Stimulated activated CD4-positive, alpha-beta T cell treated with anti-CD3 and anti-CD28 coated beads, TNF-alpha, amount 100 ng/mL, for 48 hours (primary cell): Measurements from ENCODE around the gene BROX.
"Not testable (repeated sequence)": the region's sequence is repeated elsewhere in the genome, so short reads cannot be mapped to it uniquely, and the experiment has no call there.

Experiments
- DNase-seq, 3 donors: peaks; one replicate each; pipeline ENCODE4 v3.0.0-alpha.2; 2020; ENCODE audit warnings: low read depth in 3 of 3

The BROX gene

GRCh38 chr1:222730866-222731265, 18.5 kb downstream of the BROX start:
- DNase-seq, result no peak

- DNase-seq, result no peak
Observed at GRCh38 chr1:222732216-222733159, 20.1 kb downstream of the BROX start.

DNA sequence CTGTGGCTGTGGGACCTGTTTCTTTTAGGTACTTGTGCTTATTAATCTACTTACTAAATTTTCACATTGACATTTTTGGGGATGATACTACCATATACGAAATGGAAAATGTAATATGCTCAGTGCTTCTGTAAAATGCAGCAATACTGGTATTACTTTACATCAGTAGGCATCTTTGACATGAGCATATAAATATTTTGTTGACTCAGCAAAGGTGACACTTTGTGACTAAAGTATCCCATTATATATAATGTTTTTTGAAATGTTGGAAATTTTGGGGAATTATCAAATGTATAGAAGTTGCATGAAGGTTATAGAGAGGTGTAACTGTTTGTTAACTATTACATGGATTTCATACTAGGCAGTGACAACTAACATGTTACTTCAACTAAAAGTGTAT, 22.4 kb downstream of the BROX start:
- DNase-seq, result no peak

GRCh38 chr1:222736470-222736869, 24.1 kb downstream of the BROX start:
- DNase-seq, result no peak

DNA sequence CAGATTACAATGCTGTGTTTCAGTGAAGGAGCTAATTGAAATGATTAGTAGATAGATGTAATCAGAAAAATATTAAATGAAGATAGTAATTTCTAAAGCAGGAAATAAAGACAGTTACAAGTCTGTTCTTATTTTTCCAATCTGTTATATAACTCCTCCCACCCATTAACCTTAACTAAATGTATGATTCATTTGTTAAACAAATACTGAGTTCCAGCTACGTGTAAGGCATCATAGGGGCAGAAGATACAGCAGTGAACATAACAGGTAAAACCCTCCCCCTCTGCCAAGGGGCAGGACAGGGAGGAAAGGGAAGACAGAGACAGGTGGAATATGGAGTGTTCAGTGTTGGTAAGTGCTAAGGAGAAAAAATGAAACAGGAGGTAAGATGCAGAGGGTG, 24.6 kb downstream of the BROX start, which contains the start of gene FAM177B:
Gene FAM177B, plus strand, starts transcription at position 231 of the 400 bp plus-strand sequence. CDS start 9,344 bp downstream, outside the sequence.
- no peak for DNase-seq

DNA sequence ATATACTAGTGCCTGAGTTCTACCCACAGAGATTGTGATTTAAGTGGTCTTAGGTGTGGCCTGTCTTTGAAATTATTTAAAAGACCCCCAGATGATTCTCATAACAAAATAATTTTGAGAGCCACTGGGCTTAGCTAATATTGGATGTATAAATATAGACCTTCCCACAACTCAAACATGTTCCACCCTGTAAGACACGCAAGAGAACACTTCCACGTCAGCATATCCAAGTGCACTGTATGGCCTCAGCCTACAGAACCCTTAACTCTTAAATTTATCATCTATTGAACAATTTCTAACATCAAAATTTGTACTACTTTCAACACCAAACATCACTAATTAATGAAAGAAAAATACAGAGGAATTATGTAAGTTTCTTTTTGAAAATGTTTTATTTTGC, 27.1 kb downstream of the BROX start:
- no peak for DNase-seq

GRCh38 chr1:222739929-222740328, 27.6 kb downstream of the BROX start:
- no peak for DNase-seq

- not testable (repeated sequence) for DNase-seq
Observed at GRCh38 chr1:222741630-222742457, 29.5 kb downstream of the BROX start.

DNA sequence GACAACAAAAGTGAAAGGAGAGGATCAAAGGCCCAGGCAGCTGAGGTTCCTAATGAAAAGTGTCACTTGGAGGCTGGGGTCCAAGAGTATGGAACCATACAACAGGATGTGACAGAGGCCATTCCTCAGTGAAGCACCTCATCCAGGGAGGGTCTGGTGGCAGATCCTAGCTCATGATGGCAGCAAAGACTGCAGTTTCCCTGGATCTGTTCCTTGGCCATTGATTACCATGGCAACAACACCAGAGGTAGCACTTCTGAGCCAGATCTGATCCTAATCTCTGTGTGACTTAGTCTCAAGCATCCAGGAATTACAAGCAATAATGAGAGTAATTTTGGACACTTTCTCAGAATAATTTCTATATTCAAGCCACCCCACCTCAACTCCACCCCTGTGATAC, 37.6 kb downstream of the BROX start:
- no peak for DNase-seq

DNA sequence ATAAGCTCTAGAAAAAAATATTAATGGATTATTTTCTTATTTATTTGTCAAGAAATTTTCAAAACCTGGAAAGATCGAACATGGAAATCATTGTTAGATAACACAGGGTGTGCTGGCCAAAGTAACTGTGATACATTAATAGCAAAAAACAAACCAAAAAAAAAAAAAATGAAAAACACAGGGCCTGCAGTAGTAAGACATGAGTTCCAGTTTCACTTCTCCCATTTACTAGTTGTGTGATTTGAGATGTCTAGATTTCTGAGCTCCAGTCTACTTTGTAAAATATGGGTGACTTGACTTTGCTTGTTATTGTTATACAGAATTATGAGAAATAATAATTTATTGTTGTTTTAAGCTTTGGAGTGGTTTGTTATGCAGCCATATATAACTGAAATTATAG, 38.3 kb downstream of the BROX start:
- DNase-seq, result no peak

DNA sequence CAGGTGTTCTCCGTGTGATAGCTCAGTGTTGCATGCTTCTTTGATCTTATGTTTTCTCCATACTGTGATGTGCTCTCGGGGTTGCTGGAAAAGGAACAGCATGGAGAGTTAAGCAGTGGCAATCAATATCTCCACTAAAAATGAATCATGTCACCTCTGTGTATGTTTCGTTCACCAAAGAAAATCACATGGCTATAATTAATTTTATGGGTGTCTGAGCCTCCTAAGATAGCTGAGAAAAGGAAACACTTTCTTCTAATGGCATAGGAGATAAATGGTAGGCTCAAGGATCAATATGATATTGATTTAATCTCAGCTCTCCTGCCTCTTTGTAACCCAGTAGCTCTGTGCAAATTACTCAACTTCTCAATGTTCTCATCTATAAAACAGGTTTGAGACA, 38.9 kb downstream of the BROX start:
- no peak for DNase-seq

DNA sequence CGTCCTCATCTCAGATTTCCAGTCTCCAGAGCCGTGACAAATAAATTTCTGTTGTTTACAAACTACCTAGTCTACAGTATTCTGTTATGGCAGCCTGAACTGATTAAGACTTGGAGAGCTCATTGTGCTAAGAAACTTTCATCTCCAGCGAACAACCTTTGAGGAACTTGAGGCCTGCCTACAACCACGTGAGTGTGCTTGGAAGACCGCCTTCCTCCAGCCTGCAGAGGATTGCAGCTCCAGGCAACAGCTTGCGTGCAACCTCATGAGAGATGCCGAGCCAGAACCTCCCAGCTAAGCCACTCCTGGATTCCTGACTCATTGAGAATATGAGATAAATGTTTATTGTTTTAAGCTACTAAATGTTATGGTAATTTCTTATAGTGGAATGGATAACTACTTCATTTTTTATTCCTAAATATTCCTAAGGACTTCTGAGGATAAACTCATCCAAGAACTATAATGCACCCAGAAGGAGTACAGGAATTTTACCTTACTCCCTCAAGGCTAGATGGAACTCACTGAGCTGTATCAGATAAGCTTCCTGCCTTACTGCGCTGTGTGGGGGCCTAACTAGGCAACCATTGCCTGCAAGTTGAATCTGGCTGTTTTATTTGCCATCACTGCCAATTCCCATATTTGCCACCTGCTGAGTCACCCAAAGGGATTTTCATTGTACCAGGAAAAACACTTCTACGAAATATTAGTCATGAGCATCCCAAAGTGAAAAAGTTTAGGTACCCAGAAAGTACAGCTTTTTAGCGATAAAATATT, 42.2 kb downstream of the BROX start:
- no peak for DNase-seq

DNA sequence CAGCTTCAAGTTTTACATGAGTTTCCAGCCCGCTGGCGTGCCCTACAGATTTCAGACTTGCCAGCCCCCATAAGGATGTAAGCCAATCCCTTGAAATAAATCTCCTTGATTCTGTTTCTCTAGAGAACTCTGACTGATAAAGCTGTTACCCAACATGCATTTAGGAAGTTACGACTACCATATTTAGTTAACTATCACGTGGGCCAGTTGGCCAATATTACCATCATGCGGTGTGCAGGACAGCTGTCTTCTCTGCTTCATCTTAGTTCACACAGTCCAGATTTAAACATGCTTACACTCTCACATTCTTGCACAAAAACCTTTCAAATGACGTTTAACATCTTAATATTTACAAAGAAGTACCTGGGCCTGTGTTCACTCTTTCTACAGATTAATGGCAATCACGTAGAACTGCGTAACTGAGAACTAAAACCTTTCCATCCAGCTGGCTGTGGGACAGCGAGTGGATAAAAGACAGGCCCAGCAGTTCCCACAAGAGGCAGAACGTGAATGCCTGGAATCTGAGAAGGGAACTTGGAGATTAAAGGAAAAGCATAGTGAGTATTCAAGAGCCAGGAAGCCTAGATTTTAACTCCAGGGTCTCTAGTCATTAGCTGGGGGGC, 45.4 kb downstream of the BROX start:
- no peak for DNase-seq

DNA sequence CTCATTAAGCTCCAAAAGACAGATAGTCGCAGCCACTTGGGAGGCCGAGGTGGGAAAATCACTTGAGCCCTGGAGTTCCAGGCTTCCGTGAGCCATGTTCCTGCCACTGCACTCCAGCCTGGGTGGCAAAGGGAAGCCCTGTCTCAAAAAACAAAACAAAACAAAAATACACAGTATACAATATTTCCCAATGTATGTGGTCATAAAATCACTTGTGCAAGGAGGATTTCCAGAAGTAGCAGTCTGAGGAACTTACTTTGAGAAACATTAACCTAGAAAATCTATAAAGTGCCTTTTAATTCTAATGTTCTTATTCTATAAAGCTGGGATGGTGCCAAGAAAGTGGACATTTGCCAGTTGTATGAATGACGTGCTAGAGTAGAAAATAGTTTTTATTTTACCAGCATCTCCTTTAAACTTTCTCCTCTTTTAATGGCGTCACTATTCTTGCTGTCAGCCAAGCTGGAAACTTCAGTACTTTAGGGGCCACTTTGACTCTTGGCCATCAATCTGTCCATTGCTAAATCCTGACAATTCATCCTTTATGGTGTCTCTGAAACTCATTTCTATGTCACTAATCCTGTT, 47.2 kb downstream of the BROX start:
- no peak for DNase-seq

DNA sequence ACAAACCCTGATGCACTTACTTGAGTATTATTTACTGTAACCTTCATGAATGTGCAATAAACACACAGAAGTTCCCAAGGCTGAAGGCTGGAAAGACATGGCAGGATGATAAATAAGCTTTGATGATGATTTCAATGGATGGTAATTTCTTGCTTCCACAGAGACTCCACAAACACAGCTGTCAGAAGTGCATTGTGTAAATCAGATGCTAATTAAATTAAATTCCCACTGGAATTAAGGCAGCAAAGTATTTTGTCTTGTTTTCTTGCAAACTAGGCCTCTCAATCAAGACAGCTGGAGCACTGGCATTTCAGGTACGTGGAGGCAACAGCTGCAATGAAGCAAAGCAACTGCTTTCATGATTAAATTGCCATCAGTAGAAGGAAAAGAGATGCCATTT, 48.7 kb downstream of the BROX start:
- DNase-seq, result no peak

GRCh38 chr1:222762178-222762577, 49.8 kb downstream of the BROX start:
- DNase-seq, result not testable (repeated sequence)

- no peak for DNase-seq
Observed at GRCh38 chr1:222767152-222767571, 54.8 kb downstream of the BROX start.

DNA sequence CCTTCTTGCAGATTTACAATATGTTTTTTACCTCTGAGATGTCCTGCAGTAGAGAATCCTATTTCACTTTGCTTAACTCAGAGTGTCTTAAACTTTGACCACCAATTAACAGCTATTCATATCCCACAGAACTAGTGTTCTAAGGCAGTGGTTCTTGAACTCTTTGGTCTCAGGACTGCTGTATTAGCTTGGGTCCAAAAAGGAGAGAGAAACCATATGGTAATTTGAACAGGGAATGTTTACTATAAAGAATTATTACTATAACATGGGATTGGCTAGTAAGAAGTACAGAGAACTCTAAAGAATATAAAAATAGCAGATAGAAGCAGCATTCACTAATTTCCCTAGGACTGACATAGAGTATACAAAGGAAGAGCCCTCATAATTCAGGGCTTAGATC, 56.2 kb downstream of the BROX start:
- DNase-seq, result no peak

- DNase-seq, result no peak
Observed at GRCh38 chr1:222769181-222769580, 56.8 kb downstream of the BROX start.

DNA sequence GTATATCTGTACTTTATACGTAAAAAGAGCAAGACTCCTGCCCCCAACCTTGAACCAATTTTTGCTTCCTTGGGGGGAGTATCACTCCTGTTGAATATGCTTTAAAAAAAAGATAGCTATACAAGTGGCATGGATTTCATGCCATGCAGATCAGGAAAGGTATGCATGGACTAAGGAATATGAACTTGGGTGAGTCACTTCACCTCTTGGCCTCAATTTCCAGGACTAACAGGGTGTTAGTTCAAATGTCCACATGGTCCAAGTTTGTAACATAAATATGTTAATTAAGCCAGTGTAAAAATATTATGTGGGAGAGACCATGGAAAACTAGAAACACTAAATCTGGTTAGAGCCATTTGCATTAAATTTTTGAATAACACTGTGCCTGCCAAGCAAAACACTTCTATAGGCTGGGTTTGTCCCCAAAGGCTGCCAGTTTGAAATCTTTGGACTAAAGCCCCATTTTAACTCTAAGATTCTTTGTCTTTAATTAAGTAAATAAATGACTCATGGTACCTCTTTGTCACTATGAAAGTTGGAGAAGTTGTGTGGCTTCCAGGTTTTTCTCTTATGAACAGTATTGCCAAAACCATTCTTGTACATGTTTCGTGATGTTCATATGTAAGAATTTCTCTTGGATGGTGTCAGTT, 57.7 kb downstream of the BROX start:
- no peak for DNase-seq

DNA sequence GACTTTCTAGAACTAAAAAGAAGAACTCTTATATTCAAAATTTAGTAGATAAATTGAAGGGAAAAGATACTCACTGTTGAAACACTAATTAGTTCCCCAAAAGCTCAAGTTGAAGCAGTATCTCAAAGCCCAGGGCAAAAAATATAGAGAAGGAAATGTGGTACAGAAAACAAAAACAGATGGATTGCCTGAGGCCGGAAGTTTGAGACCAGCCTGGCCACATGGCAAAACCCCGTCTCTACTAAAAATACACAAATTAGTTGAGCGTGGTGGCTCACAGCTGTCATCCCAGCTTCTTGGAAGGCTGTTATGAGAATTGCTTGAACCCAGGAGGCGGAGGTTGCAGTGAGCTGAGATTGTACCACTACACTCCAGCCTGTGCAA, 60.6 kb downstream of the BROX start:
- DNase-seq, result no peak
